Smooth muscle cell (in vitro differentiated cells): ENCODE data around the gene PCED1B. TPM values are rescaled to one million over a fixed set of nuclear protein-coding genes. Genes with fewer than 3 reads are reported as not detected.
A peak's percentile ranks its signal among the peaks of the same experiment; 100 is the strongest.

Source experiments
- DNase-seq: peaks from one replicate; lab custom pipeline; 2025; ENCODE audit not compliant: unreplicated experiment; lab: John Stamatoyannopoulos, UW
- H2AFZ ChIP-seq: fragments of 200-600 bp; sonication (generic); 2 replicates; pipeline ENCODE4 v1.6.0; 2016; ENCODE audit warnings: antibody characterized with exemption, low read depth, mild to moderate bottlenecking
- H3F3A ChIP-seq: fragments of 200-600 bp; sonication (generic); 2 replicates; pipeline ENCODE4 v1.6.0; 2017; ENCODE audit warnings: antibody characterized with exemption, low read depth
- H3K27ac ChIP-seq: fragments of 200-600 bp; sonication (generic); 2 replicates; pipeline ENCODE4 v1.5.1; 2016; ENCODE audit warnings: low read depth, mild to moderate bottlenecking
- H3K27me3 ChIP-seq: fragments of 200-600 bp; sonication (generic); 2 replicates; pipeline ENCODE4 v1.6.1; 2016; ENCODE audit warnings: low read depth, mild to moderate bottlenecking
- H3K36me3 ChIP-seq: fragments of 200-600 bp; sonication (generic); 2 replicates; pipeline ENCODE4 v1.5.1; 2016; ENCODE audit warnings: low read depth
- H3K4me1 ChIP-seq: fragments of 200-600 bp; sonication (generic); 2 replicates; pipeline ENCODE4 v1.5.1; 2016; ENCODE audit warnings: low read depth
- H3K4me2 ChIP-seq: fragments of 200-600 bp; sonication (generic); 2 replicates; pipeline ENCODE4 v1.6.0; 2016; ENCODE audit warnings: mild to moderate bottlenecking
- H3K4me3 ChIP-seq: fragments of 200-600 bp; sonication (generic); 2 replicates; pipeline ENCODE4 v1.5.1; 2016; ENCODE audit warnings: mild to moderate bottlenecking
- H3K79me2 ChIP-seq: fragments of 200-600 bp; sonication (generic); 2 replicates; pipeline ENCODE4 v1.6.0; 2016; ENCODE audit warnings: low read depth, mild to moderate bottlenecking
- H3K9ac ChIP-seq: fragments of 200-600 bp; sonication (generic); 2 replicates; pipeline ENCODE4 v1.6.0; 2016; ENCODE audit warnings: low read depth
- H3K9me3 ChIP-seq: fragments of 200-600 bp; sonication (generic); replicated peaks from 2 replicates; pipeline ENCODE4 v1.5.1; 2016; ENCODE audit warnings: low read depth
- H4K20me1 ChIP-seq: fragments of 200-600 bp; sonication (generic); 2 replicates; pipeline ENCODE4 v1.6.0; 2016; ENCODE audit warnings: low read depth
- CTCF ChIP-seq: fragments of 200-600 bp; sonication (generic); IDR thresholded peaks from 2 replicates; pipeline ENCODE4 v1.5.1; 2017; ENCODE audit warnings: borderline replicate concordance, mild to moderate bottlenecking, antibody characterized with exemption; ENCODE audit not compliant: insufficient read depth, poor library complexity, severe bottlenecking
- WGBS: methylation state at CpG from one replicate; pipeline ENCODE4 v1.1.7; 2016; ENCODE audit warnings: low lambda C conversion rate; 5-methylcytosine and 5-hydroxymethylcytosine counted together
- polyA plus RNA-seq: library from polyadenylated mRNA; unstranded; fragments of >200 nt; fragmentation: Nextera tagmentation; extraction: Ambion mirVana; gene quantifications from 2 replicates; pipeline ENCODE4 v1.2.1, GENCODE V29; 2016
- total RNA-seq: library from RNA; depleted of rRNA; stranded (reverse); fragments of >200 nt; gene quantifications from 2 replicates; pipeline ENCODE4 v1.2.3, GENCODE V29; 2014

The PCED1B gene
- total and polyA plus RNA-seq, 2 experiments from 2014 or later = 2.7 to 3.5 TPM

GRCh38 chr12:47095446-47096236 is 16.2 kb downstream of the PCED1B start:
- Histone ChIP-seq H3K4me1 (peaks cover 18% of the 10 kb centered on the region), H3K27me3 (no peaks in the 10 kb centered on the region), H4K20me1 (no peaks in the 10 kb centered on the region), H3K36me3 (no peaks in the 10 kb centered on the region), H2AFZ (no peak overlapping the region), H3K27ac (peak overlapping the region; percentile 85), H3K4me2 (peak overlapping the region; percentile 53), H3K9me3 (no peaks in the 10 kb centered on the region), H3K4me3 (no peak overlapping the region), H3K9ac (peak overlapping the region; percentile 56), H3F3A (no peaks in the 10 kb centered on the region), H3K79me2 (no peaks in the 10 kb centered on the region)
- no peak for TF ChIP-seq CTCF
- no peak for DNase-seq
- WGBS = 17% methylated on average over 3 of the region's 3 CpGs

GRCh38 chr12:47097276-47097896 is 18.0 kb downstream of the PCED1B start:
- DNase-seq = no peak
- Histone ChIP-seq H3K36me3 (no peaks in the 10 kb centered on the region), H3K9me3 (no peaks in the 10 kb centered on the region), H3K9ac (peak overlapping the region; percentile 47), H3K4me1 (peaks cover 18% of the 10 kb centered on the region), H3F3A (peaks cover 1% of the 10 kb centered on the region), H3K79me2 (no peaks in the 10 kb centered on the region), H2AFZ (no peak overlapping the region), H3K4me2 (peak overlapping the region; percentile 59), H3K27me3 (no peaks in the 10 kb centered on the region), H3K4me3 (no peak overlapping the region), H4K20me1 (no peaks in the 10 kb centered on the region), H3K27ac (peak overlapping the region; percentile 85)
- no peak for TF ChIP-seq CTCF
- 61% methylated on average over 7 of the region's 7 CpGs for WGBS

GRCh38 chr12:47098099-47098498 is 18.7 kb downstream of the PCED1B start:
- WGBS = 96% methylated on average over 6 of the region's 6 CpGs

More at GRCh38 chr12:47098099-47098498, 18.7 kb downstream of the PCED1B start:
- Histone ChIP-seq H3K4me2 (no peak overlapping the region), H3K27ac (peak overlapping the region; percentile 85), H3K79me2 (no peaks in the 10 kb centered on the region), H2AFZ (no peak overlapping the region), H3K9me3 (no peaks in the 10 kb centered on the region), H3K4me1 (peaks cover 18% of the 10 kb centered on the region), H3K36me3 (no peaks in the 10 kb centered on the region), H3K4me3 (no peak overlapping the region), H3K27me3 (no peaks in the 10 kb centered on the region), H3F3A (peaks cover 8% of the 10 kb centered on the region), H3K9ac (no peak overlapping the region), H4K20me1 (no peaks in the 10 kb centered on the region)
- no peak for TF ChIP-seq CTCF
- no peak for DNase-seq
